Cardiac fibroblast (primary cell): ENCODE measurements around the gene PODNL1.

Experiments
- DNase-seq, 2 donors: peaks; one replicate each; pipeline versions ENCODE4 v3.0.0 to v3.0.0-alpha.2; 2010; ENCODE audit warnings: low read depth in 2 of 2
- H3K4me3 ChIP-seq, 2 donors: replicated peaks in 1 of 2; 1 replicate in 1 of 2; 2 replicates in 1 of 2; pipeline ENCODE4 v1.5.1; 2011; ENCODE audit warnings: low read depth in 2 of 2, low read length in 2 of 2, mild to moderate bottlenecking in 2 of 2, moderate library complexity in 1 of 2
- CTCF ChIP-seq: IDR thresholded peaks from one replicate; pipeline ENCODE4 v1.5.1; 2011; ENCODE audit warnings: low read depth, mild to moderate bottlenecking, low read length, inconsistent platforms

The PODNL1 gene

GRCh38 chr19:13965926-13966683 is 27.9 kb upstream of the PODNL1 start:
- TF ChIP-seq CTCF = no peak
- no peak for DNase-seq
- no peak overlapping the region for H3K4me3 ChIP-seq

- no peak for TF ChIP-seq CTCF
Measured at GRCh38 chr19:13965377-13965896, 27.2 kb upstream of the PODNL1 start.

GRCh38 chr19:13964776-13965175 is 26.6 kb upstream of the PODNL1 start:
- no peak overlapping the region for H3K4me3 ChIP-seq
- no peak for TF ChIP-seq CTCF
- no peak for DNase-seq

More at GRCh38 chr19:13965377-13965896, 27.2 kb upstream of the PODNL1 start:
- H3K4me3 ChIP-seq = no peak overlapping the region
- DNase-seq = no peak

- no peak for DNase-seq
- TF ChIP-seq CTCF = no peak
- no peak overlapping the region for H3K4me3 ChIP-seq
Measured at GRCh38 chr19:13963603-13964105, 25.4 kb upstream of the PODNL1 start.

GRCh38 chr19:13962699-13963602 is 24.7 kb upstream of the PODNL1 start:
- no peak for TF ChIP-seq CTCF
- peak in 1 of 2 donors; percentile 46 for DNase-seq
- no peak overlapping the region for H3K4me3 ChIP-seq

- no peak for DNase-seq
- no peak overlapping the region for H3K4me3 ChIP-seq
- TF ChIP-seq CTCF = no peak
Measured at GRCh38 chr19:13961826-13962698, 23.8 kb upstream of the PODNL1 start.
